Stimulated activated CD8-positive, alpha-beta memory T cell treated with anti-CD3 and anti-CD28 coated beads, Interleukin-7, amount 100 ng/mL, for 1 hour (primary cell): Measurements from ENCODE around the gene CRACR2B.

Source experiments
- DNase-seq, 2 donors: peaks; one replicate each; pipeline ENCODE4 v3.0.0-alpha.2; 2020; ENCODE audit warnings: low read depth in 2 of 2

Gene CRACR2B

DNA sequence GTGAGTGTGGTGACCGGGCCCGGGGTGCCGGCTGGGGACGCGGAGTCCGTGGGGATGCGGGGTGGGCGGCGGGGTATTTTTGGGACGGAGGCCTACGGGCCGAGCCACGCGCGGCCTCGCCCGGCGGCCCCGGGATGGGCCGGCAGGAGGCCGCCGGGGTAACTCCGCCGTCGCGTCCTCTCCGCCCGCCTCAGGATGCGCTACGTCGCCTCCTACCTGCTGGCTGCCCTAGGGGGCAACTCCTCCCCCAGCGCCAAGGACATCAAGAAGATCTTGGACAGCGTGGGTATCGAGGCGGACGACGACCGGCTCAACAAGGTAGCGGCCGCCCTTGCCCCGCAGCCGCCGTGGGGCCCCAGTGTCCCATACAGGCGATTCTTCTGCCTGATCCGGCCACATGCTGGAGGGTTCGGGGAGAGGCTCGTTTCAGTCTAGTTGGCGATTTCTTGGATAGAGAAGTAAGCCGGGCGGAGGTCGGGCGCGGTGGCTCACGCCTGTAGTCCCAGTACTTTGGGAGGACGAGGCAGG lies 17.6 kb upstream of the CRACR2B start:
- DNase-seq = no peak

DNA sequence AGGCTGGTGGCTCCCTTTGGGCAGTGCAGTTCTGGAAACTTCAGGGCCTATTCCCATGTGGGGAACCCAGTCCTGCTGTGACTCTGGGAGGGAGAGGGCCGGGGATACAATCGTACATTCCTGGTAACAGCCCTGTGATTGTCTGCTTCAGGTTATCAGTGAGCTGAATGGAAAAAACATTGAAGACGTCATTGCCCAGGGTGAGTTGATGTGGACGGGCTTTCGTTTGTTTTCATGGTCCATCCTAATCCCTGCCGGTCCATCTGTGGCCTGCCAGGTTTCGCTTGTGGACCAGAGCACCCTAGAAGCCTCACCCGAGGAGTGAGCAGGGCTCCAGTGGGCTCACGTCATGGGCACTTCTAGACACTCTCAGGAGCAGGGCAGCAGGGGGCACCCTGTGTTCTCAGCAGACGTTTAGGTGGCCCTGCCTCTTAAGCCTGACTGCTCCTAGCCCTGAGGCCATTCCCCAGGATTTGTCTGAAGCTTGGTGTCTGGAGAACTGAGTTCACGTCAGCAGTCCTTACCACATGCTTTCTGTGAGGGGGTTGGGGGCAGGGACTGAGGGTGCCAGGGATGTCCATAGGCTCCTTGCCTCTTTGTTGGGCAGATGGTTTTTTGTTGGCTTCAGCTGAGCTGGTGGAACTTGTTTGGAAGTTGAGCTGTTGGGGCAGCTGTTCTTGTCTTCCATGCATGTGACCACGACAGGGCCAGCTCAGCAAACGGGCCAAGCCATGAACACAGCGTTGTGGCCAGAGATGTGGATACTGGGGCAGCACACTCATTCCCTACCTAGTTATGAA lies 16.1 kb upstream of the CRACR2B start:
- no peak for DNase-seq

DNA sequence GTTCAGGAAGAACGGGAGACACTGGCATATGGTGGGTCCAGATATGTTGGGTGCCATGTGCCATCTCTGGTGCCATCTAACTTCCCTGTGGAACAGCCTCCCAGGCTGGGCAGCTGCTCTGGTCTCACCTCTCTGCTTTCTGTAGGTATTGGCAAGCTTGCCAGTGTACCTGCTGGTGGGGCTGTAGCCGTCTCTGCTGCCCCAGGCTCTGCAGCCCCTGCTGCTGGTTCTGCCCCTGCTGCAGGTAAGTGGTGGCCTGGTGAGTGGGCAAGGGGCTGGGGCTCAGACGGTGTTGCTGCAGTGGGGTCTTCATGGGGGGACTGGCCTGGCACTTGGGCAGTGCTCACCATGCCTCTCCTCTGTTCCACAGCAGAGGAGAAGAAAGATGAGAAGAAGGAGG lies 15.3 kb upstream of the CRACR2B start:
- no peak for DNase-seq

DNA sequence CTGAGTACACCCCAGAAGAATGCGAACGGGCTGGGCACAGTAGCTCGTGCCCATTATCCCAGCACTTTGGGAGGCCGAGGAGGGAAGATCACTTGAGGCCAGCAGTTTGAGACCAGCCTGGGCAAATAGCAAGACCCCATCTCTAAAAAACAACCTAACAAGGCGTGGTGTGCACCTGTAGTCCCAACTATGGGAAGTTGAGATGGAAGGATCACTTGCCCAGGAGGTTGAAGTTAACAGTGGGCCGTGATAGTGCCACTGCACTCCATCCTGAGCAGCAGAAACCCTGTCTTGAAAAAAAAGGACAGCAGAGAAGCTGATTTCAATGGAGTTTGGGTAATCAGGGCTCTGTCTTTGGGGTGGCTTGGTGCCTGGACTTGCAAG lies 14.7 kb upstream of the CRACR2B start:
- DNase-seq = no peak

DNA sequence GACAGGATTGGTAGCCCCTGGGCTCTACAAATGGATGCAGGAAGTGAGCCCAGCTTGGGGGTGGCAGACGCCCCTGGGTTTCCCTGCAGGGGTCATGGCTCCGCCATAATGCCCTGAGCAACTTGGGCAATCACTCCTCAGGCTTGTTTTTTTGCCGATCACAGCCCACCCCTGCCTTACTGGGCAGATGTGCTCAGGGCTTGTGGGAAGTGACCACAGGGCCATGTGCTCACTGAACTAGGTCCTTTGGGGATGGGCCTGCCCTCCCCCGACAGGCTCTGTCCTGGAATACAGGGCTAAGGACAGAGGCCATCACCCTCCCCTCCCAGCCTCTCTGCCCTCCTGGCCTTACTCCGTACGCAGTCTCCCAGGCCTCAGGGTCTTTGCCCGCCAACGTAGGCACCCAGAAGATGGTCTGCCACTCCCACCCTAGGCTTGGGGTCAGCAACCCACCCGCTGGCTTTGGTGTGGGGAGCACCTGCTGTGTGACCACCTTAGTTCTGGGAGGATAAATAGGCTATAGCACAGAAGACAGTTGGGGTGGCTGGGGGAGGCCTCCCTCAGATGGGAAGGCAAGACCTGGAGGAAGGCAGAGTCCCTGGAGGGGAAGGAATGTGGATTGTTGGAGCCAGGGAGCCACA lies 14.1 kb upstream of the CRACR2B start:
- no peak for DNase-seq

DNA sequence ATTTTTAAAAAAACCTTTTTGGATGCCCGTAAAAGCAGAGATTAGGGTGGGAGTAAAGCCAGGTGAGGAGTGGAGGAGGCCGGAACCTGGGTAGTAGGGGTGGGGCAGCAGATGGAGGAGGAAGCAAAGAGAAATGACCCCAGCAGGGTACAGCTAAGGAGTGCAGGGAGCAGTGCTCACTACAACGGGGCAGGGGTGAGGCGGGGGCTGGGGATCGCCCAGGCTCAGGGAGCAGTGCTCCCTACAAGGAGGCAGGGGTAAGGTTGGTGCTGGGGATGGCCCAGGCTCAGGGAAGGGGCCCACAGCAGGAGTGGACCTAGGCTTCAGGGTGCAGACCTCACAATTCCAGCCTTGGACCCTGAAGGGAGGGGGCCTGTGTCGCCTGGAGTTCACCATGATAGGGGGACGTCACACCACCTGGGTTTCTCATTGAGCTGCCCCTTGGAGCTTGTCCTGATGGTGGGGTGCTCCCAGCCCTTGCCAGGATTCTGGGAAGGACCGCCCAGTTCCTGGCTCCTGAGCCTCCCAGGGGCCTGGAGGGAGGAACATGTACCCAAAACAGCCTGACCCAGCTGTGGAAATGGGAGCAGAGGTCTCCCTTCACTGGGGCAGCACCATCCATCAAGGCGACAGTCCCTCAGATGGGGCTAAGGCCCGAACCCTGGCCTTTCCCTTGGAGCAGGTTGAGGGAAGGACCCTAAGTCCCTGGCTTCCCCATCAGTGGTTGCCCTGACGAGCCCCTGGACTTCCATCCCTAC lies 11.9 kb upstream of the CRACR2B start:
- no peak for DNase-seq

DNA sequence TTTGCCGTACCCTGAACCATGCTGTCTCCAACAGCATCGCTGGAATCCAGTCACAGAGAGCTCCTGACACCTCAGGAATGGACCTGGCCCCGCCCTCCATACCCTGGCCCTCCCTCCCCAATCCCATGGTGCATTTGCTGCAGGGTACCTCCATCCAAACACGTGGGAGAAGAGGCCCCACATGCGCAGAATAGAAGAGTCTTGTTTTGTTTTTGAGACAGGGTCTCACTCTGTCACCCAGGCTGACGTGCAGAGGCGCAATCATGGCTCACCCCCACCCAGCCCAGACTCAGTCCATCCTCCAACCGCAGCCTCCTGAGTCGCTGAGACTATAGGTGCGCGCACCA lies 11.3 kb upstream of the CRACR2B start:
- DNase-seq = no peak

DNA sequence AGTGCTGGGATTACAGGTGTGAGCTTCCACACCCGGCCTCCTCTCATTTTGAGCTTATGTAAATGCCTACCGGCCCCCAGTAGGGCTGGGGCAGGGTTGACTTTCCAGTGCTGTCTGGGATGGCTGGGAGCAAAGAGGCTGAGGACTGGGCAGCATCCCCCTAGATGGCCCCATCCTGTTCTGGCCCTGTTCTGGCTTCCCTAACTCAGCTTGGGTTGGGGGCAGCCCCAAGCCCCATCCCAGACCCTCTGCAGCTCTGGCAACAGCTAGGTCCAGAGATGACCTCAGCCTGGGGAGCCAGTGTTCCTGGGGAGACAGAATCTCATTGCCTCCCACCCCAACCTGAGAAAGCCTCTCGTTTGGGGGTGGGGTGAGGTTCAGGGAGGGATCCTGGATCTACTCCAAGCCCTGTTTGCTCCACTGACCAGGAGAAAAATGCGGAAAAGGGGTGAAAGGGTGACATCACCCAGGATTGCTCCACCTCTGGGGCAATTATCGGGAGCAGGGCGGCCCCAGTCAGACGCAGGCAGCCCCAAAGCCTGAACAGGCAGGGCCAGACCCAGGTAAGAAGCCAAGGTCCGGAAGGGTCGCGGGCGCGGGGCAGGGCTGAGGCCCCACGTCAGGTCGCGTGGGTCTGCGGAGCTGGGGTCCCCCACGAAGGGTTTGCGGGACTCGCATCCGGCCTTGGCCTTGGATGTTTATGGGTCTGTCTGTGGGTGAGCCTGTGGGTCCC lies 9.2 kb upstream of the CRACR2B start, which contains the start of gene PNPLA2:
Gene PNPLA2, plus strand, starts transcription at position 519 of the 733 bp plus-strand sequence. CDS start 805 bp downstream, outside the sequence.
- DNase-seq = no peak

DNA sequence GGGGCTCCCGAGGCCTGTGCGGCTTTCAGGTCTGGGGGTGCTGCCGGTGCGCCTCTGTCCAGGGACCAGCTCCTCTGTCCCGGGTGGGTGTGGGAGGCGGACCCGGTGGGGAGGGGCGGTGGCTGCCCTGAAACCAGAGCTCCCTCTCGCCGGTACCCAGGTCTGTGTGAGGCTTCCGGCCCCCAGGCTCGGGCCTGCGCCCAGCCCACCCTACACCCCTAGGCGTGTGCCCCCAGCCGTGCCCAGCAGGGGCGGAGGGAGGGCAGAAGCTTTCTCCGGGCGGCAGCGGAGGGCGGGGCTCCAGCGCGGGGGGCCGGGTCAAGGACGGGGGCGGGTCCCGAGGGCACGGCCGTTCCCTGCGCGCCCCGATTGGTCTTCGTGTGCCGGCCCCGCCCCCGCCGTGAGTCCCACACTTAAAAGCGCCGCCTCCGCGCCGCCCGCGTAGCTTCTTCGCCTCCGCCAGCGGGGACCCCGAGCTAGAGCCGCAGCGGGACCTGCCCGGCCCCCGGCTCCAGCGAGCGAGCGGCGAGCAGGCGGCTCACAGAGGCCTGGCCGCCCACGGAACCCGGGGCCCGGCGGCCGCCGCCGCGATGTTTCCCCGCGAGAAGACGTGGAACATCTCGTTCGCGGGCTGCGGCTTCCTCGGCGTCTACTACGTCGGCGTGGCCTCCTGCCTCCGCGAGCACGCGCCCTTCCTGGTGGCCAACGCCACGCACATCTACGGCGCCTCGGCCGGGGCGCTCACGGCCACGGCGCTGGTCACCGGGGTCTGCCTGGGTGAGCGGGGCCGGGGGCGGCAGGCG lies 8.4 kb upstream of the CRACR2B start:
- DNase-seq = peak; percentile 83 to 88

DNA sequence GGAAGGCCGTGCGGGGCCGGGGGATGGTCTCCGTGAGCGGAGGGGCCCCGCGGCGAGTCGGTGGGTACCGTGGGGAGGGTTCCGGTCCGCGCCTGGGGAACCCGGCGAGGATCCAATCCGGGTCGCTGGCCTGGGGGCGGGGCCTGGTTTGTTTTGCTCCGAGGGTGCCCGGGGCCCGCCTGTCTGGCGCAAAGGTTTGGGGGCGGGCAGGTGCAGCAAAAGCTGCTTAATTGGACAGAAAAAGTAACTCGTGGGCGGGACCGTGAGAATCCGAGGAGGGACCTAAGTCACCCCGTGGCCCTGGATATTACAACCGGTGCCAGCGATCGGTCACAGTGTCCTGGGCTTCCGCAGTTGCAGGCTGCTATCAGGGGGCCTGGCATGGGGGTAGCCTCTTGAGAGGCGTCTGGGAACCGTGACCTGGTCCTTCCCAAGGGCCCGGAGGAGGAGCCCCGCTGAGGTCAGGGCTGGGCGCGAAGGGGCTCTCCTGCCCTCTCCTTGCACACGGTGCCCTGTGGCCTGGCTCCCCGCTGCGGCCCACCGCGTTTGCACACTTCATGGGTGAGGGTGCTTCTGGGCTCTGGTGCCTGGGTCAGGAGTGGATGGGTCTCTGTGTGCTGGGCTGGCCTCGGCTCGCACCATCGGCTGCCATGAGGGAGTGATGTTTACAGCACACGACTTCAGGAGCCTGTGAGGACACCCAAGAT lies 7.6 kb upstream of the CRACR2B start:
- DNase-seq = peak; percentile 87 to 90

DNA sequence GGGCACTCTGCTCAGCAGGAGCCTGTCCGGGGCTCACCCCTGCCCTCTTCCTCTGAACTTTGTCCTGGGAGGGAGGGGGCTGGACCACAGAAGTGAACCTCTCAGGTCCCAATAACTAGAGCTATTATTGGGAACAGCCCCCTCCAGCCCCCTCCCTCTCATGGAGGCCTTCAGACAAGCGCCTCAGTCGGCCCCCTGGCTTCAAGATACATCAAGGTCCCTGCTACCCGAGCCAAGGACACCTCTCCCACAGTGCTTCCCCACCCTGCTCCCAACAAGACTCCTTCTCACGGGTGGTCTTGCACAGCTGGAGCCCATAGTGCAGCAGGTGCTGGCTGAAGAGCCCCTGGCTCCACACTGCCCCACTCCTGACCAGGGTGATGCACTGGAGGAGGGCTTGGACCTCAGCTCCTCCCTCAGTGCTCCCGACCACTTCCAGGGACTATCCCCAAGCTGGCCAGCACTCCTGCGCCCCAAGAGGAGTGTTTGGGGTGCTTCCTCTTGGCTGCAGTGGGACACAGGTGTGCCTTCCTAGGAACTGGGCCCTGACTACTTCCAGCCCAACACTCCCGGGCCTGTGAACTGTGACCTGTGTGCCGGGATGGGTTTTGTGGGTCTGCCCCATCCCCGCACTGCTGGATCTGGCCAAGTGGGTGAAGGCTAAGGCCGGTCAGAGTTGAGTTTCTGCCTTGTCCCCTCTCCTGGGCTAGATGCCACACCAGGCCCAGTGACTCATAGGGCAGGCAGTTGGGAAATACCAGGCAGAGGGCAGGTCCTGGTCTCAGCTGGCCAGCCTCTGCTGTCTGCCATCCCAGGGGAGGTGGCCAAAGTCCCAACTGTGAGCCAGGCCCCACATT lies 6.8 kb upstream of the CRACR2B start:
- DNase-seq = no peak

DNA sequence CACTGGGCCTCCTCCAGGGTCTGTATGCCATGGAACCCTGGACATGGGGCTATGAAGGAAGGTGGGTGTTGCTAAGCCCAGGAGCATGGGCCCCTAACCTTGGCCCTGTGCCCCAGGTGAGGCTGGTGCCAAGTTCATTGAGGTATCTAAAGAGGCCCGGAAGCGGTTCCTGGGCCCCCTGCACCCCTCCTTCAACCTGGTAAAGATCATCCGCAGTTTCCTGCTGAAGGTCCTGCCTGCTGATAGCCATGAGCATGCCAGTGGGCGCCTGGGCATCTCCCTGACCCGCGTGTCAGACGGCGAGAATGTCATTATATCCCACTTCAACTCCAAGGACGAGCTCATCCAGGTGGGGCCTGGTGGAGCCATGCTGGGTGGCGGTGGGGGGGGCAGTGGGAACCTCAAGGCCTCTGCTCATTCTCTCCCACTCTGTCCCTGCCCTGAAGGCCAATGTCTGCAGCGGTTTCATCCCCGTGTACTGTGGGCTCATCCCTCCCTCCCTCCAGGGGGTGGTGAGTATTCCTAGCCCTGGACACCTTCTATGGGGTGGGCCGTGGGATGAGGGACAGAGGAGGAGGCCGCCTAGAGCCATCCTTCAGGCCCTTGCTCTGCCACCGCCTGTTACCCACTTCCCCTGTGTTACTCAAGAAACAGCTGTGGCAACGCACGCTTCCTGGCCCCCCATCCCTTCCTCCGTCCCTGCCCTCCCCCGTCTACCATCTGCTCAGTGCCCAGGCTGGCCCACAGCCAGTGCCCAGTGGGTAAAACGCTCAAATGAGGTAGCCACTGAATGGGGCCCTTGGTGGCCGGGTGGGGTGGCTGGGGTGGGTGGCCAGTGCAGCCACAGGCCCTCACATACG lies 6.0 kb upstream of the CRACR2B start:
- no peak for DNase-seq

DNA sequence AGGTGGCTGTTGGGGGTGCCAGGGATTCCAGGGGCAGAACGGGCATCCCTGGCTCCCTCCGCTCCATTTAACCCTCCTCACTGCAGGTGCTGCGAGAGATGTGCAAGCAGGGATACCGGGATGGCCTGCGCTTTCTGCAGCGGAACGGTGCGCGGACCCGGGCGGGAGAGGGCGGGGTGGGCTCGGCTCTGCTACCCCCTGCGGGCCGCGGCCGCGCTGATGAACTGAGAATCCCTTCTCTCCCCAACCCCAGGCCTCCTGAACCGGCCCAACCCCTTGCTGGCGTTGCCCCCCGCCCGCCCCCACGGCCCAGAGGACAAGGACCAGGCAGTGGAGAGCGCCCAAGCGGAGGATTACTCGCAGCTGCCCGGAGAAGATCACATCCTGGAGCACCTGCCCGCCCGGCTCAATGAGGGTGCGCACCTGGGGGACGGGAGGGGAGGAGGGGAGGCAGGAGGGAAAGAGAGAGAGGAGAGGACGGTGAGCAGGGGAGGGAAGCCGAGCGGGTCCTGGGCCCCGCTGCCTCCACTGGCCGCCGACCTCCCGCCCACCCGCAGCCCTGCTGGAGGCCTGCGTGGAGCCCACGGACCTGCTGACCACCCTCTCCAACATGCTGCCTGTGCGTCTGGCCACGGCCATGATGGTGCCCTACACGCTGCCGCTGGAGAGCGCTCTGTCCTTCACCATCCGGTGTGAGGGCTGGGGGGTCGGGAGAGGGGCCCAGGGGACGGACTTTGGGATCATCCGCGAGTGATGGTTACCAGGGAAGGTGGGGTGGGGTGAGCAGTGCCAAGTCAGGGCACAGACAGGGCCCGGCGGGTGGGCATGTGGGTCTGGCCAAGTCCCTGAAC lies 4.1 kb upstream of the CRACR2B start:
- DNase-seq = no peak

DNA sequence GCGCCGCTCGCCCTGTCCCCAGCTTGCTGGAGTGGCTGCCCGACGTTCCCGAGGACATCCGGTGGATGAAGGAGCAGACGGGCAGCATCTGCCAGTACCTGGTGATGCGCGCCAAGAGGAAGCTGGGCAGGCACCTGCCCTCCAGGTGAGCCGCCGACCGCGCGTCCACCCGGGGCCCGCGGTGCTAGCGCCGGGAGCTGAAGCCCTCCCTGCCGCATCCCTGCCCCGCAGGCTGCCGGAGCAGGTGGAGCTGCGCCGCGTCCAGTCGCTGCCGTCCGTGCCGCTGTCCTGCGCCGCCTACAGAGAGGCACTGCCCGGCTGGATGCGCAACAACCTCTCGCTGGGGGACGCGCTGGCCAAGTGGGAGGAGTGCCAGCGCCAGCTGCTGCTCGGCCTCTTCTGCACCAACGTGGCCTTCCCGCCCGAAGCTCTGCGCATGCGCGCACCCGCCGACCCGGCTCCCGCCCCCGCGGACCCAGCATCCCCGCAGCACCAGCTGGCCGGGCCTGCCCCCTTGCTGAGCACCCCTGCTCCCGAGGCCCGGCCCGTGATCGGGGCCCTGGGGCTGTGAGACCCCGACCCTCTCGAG lies 3.3 kb upstream of the CRACR2B start:
- DNase-seq = no peak

DNA sequence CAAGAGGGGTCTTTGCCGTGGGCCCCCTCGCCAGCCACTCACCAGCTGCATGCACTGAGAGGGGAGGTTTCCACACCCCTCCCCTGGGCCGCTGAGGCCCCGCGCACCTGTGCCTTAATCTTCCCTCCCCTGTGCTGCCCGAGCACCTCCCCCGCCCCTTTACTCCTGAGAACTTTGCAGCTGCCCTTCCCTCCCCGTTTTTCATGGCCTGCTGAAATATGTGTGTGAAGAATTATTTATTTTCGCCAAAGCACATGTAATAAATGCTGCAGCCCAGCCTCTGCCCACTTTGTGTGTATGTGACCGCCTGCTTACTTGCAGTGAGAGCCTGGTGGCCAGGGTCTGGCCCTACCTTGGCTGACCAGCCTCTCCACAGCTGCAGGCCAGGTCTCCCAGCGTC lies 2.8 kb upstream of the CRACR2B start:
- no peak for DNase-seq

DNA sequence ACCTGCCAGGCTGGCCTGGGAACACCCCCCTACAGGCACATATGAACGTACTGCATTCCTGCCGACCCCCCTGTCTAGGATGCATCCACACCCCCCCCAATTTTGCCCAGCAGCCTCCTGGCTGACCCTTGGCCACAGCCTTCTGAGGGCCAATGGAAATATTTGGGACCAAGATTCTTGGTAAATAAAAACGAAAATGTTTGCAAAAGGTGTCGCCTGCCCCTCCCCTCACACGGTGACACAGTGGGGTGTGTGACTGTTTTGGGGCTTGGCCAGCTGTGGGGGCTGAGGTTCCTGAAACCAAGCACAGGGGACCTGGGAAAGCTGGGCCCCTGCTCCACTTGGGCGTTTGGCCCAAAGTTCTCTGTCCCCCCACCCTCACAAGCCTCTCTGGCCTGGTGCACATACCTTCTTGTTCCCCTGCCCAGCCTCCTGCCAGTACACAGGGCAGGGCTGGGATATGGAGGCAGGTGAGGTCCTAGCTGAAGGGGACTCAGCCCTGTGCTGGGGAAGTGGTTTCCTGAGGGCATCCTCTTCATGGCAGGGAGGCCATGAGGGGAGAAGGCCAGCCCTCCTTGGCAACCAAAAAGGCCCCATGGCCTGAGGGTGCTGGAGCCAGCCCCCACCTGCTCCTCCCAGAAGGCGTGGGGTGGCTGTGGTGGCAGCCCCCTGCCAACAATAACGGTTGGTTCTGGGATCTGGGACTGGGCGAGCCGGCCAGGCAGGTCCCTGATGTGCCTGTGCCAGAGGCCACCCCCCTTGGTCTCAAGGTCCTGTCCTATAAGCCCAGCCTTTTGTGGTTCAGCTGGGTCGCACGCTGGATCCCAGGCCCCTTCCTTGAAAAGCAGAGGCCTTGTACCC lies 2.1 kb upstream of the CRACR2B start:
- no peak for DNase-seq
